GM18858 (cell line): ENCODE results near the gene GLP2R.

Experiments used
- ATAC-seq: cut with Tn5 transposase; IDR thresholded peaks from one replicate; pipeline ENCODE4 v1.9.1; 2021; ENCODE audit not compliant: unreplicated experiment

GLP2R gene

DNA sequence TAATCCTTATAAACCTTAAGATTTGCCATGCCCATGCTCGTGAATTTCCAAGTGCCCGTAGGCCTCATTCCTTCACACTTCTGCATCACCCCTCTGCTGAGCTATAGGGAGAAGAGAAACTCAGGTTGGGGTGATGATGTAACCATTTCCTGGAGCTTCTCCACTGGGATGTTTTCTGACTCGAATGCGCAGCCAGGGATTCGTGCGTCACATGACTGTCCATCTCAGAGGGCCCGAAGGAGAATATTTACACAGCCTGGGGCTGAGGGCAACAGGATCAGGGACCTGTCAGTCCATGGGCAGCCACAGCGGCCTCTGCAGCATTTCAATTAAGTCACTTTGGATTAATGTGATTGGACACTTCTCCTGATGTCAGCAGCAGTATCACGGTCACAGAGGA is 12.6 kb upstream of the GLP2R start:
- no peak for ATAC-seq

GRCh38 chr17:9814337-9814945 is 11.3 kb upstream of the GLP2R start:
- ATAC-seq, result no peak

- ATAC-seq, result no peak
These were observed 9.3 kb upstream of the GLP2R start for GRCh38 chr17:9816472-9816871.

DNA sequence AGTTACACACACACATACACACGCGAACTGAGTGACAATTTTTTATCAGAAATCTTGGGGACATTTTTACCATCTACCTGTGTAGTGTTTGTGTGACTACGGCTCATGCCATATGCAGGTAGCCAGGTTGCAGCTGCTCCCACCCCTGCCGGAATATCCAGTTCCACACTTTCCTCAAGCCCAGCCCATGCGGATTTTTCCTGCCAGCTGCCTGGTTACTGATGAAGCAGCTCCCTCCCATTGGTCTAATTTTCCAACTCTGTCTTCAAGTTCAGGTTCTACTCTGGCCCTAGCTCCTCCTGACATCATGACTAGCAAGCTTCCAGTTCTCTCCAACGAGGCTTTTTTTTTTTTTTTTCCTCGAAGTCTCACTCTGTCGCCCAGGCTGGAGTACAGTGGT is 8.6 kb upstream of the GLP2R start:
- ATAC-seq, result no peak

- ATAC-seq, result no peak
These were observed 7.0 kb upstream of the GLP2R start for GRCh38 chr17:9818760-9819159.

GRCh38 chr17:9820448-9820847 is 5.3 kb upstream of the GLP2R start:
- ATAC-seq, result no peak

DNA sequence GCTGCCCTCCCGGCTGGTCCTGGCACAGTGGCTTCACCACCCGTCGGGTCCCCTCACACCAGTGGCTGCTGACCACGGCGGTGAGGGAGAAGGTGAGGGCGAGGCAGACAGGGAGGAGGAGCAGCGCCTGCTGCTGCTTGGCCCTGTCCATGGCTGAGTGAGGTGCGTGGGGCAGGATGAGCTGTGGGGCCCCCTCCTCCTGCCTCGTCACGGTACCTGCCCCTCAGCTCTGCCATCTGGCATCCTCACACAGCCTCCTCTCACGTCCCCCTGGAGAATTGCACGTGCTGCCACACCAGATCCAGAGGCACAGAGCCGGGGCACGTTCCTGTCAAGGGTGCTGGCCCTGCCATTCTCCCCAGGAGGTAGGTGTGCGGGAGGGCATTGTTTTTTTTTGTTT is 3.8 kb upstream of the GLP2R start, which contains the start of gene GSG1L2:
Gene GSG1L2 (minus strand): TSS at position 159 of the 400 bp plus-strand sequence. CDS start 8 bp downstream, at position 151.
- ATAC-seq, result no peak

GRCh38 chr17:9824094-9824493 is 1.6 kb upstream of the GLP2R start:
- ATAC-seq, result no peak

DNA sequence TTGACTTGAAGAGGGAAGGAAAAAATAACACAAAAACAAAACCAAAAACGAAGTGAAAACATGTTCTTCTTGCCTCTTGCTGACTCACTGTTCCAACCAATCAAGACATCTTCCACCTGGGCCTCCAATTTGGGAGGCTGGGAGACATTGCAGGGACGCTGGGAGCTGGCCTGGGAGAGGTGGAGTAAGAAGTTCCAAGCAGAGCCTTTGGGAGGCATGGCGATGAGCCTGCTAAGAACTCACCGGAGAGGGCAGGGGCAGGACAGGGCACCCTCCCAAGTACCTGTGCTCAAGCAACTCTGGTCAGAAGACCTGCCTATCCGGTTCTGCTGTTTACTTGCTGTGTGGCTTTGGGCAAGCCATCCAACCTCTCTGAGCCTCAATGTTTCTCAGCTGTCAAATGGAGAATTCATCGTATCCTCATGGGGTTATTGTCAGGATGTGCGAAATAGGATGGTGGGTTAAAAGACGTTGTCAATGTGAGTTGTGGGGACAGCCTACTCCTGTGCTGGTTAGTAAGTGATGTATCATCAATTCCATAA is 856 bp upstream of the GLP2R start:
- no peak for ATAC-seq

- ATAC-seq, result no peak
These were observed 2.9 kb downstream of the GLP2R start for GRCh38 chr17:9828296-9829295.

GRCh38 chr17:9829343-9829742 is 3.6 kb downstream of the GLP2R start:
- no peak for ATAC-seq

DNA sequence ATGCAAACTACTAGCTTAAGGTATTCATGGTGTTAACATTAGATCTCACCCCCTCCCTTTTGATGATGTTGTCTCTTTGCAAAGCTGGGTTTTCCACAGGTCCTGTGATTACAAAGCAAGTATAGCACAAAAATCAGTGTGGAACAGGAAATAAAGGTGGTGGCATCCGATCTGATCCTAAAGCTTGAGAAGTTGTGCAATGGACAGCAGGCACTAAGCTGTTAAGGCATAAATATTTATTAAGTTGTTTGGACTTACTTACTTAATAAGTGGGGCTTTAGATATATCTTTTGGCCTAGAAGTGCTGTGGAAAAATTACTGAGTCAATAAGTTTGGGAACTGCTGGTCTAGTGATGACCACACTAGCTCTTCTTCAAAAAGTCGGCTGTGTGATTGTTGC is 5.0 kb downstream of the GLP2R start:
- no peak for ATAC-seq

- ATAC-seq, result no peak
These were observed 8.2 kb downstream of the GLP2R start for GRCh38 chr17:9833922-9834321.

DNA sequence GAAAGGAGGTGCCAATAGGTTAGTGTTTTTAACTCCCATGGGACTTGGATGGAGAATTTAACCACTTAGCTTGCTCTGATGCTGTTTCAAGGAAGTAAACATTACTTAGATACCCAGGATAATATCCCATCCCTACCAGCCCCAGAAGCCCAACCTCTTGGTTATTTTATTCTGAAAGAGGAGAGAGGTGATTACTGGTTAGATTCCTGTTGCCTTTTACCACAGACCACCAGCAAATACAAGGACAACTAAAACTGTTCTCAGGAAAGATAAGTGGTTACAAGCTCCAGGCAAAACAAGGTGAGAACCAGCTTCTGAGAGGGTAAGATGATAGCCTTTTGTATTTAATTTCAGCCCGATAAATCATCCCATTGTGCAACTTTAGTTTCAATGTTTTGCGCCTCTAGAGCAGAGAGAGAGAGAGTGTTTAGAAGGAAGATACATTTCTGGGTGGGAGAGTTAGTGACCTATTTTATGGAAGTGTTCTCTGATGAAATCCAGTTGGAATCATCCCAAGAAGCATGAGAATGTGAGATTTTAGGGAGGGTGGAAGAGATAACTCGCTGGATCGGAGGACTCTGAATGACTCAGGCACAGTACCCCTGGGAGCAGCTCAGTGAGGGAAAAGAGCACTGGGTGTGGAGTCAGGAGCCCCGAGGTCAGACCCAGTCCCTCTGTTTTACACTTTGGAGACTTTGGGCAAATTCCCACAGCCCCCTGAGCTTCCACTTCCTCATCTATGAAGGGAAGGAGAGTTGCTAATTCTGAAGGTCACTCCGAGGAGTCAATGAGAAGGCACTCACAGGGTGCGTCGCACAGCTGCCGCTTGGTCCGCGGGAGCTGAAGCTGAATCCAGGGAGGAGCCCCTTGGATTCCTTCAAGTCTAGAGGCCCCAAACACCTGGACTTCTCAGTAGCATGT is 12.1 kb downstream of the GLP2R start:
- no peak for ATAC-seq

GRCh38 chr17:9839433-9839832 is 13.7 kb downstream of the GLP2R start:
- no peak for ATAC-seq

- no peak for ATAC-seq
These were observed 16.5 kb downstream of the GLP2R start for GRCh38 chr17:9842057-9842758.

- ATAC-seq, result no peak
These were observed 17.7 kb downstream of the GLP2R start for GRCh38 chr17:9843152-9844010.

GRCh38 chr17:9844153-9844552 is 18.4 kb downstream of the GLP2R start:
- ATAC-seq, result no peak

- no peak for ATAC-seq
These were observed 19.6 kb downstream of the GLP2R start for GRCh38 chr17:9845306-9845705.
